T-cell (primary cell): ENCODE data around the gene ZNF578. TPM values are rescaled to one million over a fixed set of nuclear protein-coding genes. Genes with fewer than 3 reads are reported as not detected.
"Not testable (repeated sequence)": the region's sequence is repeated elsewhere in the genome, so short reads cannot be mapped to it uniquely, and the experiment has no call there.

Experiments used
- ATAC-seq, 4 experiments: fragments of 200-7000 bp in 3 of 4; fragments of 150-1000 bp in 1 of 4; cut with Tn5 transposase; replicated peaks in 1 of 4; 1 replicate in 3 of 4; 2 replicates in 1 of 4; pipeline ENCODE4 v1.10.0; 2021; ENCODE audit warnings: moderate library complexity in 3 of 4, mild to moderate bottlenecking in 2 of 4, moderate number of reproducible peaks in 1 of 4
- CTCF ChIA-PET, 2 donors: fragments of 300-600 bp; sonication (Branson Sonifier 250); formaldehyde crosslinking; loops; one replicate each; lab custom pipeline; 2022; ENCODE audit warnings: antibody characterized with exemption in 2 of 2; lab: Charles Lee
- POLR2A ChIA-PET, 2 donors: fragments of 300-600 bp; sonication (Branson Sonifier 250); formaldehyde crosslinking; loops; one replicate each; lab custom pipeline; 2022; ENCODE audit warnings: antibody characterized with exemption in 2 of 2; lab: Charles Lee
- DNase-seq, 35 experiments: peaks; one replicate each; pipeline versions ENCODE4 v3.0.0 to v3.0.0-alpha.2; 2013 to 2023
- H3K27ac ChIP-seq: one replicate; pipeline ENCODE4 v1.5.1; 2013; ENCODE audit warnings: low read length
- H3K27me3 ChIP-seq, 2 experiments: replicated peaks in 1 of 2; 1 replicate in 1 of 2; 2 replicates in 1 of 2; pipeline versions ENCODE4 v1.6.1 to v1.7.0; 2013; ENCODE audit warnings: low read length in 1 of 2, mixed read lengths in 1 of 2; ENCODE audit not compliant: control insufficient read depth in 2 of 2, insufficient read depth in 2 of 2; ENCODE audit errors: extremely low read depth in 1 of 2
- H3K36me3 ChIP-seq, 2 donors: 1 replicate in 1 of 2; 2 replicates in 1 of 2; pipeline versions ENCODE4 v1.6.1 to v1.7.0; 2013; ENCODE audit warnings: low read length in 1 of 2; ENCODE audit not compliant: control insufficient read depth in 2 of 2, insufficient read depth in 1 of 2; ENCODE audit errors: extremely low read depth in 1 of 2
- H3K4me1 ChIP-seq, 2 experiments: 1 replicate in 1 of 2; 2 replicates in 1 of 2; pipeline versions ENCODE4 v1.6.1 to v1.7.0; 2013; ENCODE audit warnings: low read length in 2 of 2, mixed read lengths in 1 of 2; ENCODE audit not compliant: insufficient read depth in 2 of 2, control insufficient read depth in 1 of 2; ENCODE audit errors: extremely low read depth in 1 of 2
- H3K4me3 ChIP-seq, 2 donors: 1 replicate in 1 of 2; 2 replicates in 1 of 2; pipeline versions ENCODE4 v1.5.1 to v1.7.0; 2013; ENCODE audit warnings: mild to moderate bottlenecking in 2 of 2, low read length in 1 of 2, moderate library complexity in 1 of 2; ENCODE audit not compliant: control insufficient read depth in 1 of 2; ENCODE audit errors: extremely low read depth in 1 of 2
- H3K9me3 ChIP-seq: 2 replicates; pipeline ENCODE4 v1.7.0; 2013
- H3K27ac Mint-ChIP-seq, 2 donors: one replicate each; pipeline ENCODE4 v1.8.0; 2020 to 2021; ENCODE audit warnings: mild to moderate bottlenecking in 2 of 2, mixed read lengths in 2 of 2
- H3K27me3 Mint-ChIP-seq, 2 donors: one replicate each; pipeline ENCODE4 v1.8.0; 2021 to 2022; ENCODE audit warnings: mixed read lengths in 2 of 2
- H3K36me3 Mint-ChIP-seq: one replicate; pipeline ENCODE4 v1.8.0; 2021; ENCODE audit warnings: mixed read lengths
- H3K4me1 Mint-ChIP-seq, 3 donors: one replicate each; pipeline ENCODE4 v1.8.0; 2020 to 2022; ENCODE audit warnings: mixed read lengths in 3 of 3, mild to moderate bottlenecking in 1 of 3
- H3K4me3 Mint-ChIP-seq, 3 donors: one replicate each; pipeline ENCODE4 v1.8.0; 2020 to 2022; ENCODE audit warnings: mild to moderate bottlenecking in 3 of 3, mixed read lengths in 3 of 3, moderate library complexity in 3 of 3
- H3K9me3 Mint-ChIP-seq, 3 donors: one replicate each; pipeline ENCODE4 v1.8.0; 2020 to 2022; ENCODE audit warnings: mixed read lengths in 3 of 3
- WGBS: methylation state at CpG from one replicate; pipeline ENCODE4 v1.1.5; 2013; ENCODE audit warnings: missing lambda C conversion rate; ENCODE audit not compliant: insufficient coverage; 5-methylcytosine and 5-hydroxymethylcytosine counted together
- total RNA-seq, 35 experiments: library from RNA in 6 of 35; stranded (reverse) in 6 of 35; fragments of 120-200 nt in 1 of 35; gene quantifications; one replicate each; pipeline versions ENCODE4 v1.2.1 to v1.2.4 and lab custom pipeline; 2013 to 2026

ZNF578 gene
- total RNA-seq, 5 donors from 2014 or later (not counting 1 experiment from before 2014, with no cell fraction given) = 0.91 to 3.9 (median 3.2) TPM

DNA sequence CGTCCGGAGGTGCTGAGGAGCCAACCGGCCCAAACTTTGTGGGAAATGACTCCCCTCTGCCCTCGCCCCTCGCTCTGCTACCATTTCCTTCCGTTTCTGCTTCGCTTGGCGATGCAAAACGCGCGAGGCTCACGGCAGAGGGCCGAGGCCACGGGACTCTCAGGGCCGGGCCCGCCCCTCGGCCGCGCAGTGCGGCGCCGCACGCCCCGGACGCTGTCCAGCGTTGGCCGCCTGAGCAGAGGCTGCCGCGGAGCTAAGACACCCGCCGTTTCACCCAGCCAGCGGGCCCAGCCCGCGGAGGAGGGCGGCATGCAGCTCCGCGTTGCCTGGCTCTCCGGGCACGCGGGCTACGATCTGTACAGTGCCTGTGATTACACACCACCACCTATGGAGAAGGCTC lies 2.1 kb upstream of the ZNF578 start:
- POLR2A ChIA-PET = no interaction called here

DNA sequence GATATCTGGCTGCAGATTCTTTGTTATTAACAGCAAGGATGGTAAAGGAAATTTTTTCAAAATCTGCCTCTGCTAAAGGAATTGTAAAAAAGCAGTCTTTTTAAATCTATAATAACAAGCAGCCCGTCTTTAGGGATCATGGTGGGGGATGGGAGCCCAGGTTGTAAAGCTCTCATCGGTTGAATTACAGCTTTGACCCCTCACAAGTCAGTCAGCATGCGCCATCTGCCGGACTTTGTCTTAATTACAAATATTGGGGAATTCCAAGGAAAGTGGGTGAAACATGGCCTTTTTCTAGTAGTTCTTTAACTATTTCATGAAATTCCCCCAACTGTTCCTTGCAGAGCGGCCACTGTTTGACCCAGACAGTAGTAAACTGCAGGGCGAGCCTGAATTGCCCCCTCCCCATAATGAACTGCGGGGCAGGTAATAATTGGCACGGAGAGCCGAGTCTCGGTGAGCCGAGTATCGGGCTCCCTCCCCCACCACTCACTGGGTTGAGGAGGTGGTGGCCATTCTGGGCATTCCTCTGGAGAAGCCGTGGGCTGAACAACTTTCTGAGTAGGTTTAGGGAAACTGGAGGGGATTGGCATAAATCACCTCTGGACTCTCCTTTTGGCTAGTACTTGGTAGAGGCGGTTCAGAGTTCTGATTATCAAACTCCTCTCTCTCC lies 11.6 kb downstream of the ZNF578 start:
- Histone ChIP-seq H3K27me3 (no peaks in the 10 kb centered on the region), H3K4me1 (no peaks in the 10 kb centered on the region), H3K4me3 (no peak overlapping the region), H3K9me3 (peaks cover 17% of the 10 kb centered on the region), H3K36me3 (no peaks in the 10 kb centered on the region), H3K27ac (no peak overlapping the region)
- WGBS = no CpG with 5 or more reads among the region's 14 CpGs
- Mint-ChIP-seq H3K4me1 (no peaks in the 10 kb centered on the region), H3K36me3 (peaks cover 52% of the 10 kb centered on the region), H3K4me3 (no peak overlapping the region), H3K27me3 (no peaks in the 10 kb centered on the region), H3K9me3 (peaks cover 18 to 70% (median 59%) of the 10 kb centered on the region in 3 donors), H3K27ac (no peak overlapping the region)
- CTCF ChIA-PET = no interaction called here
- POLR2A ChIA-PET = no interaction called here
- ATAC-seq (no peak), DNase-seq (no peak)

More for the DNA sequence above, 2.1 kb upstream of the ZNF578 start:
- 50% methylated on average over 41 of the region's 41 CpGs for WGBS
- H3K36me3 Mint-ChIP-seq = peaks cover 43% of the 10 kb centered on the region
- CTCF ChIA-PET = no interaction called here
- peaks cover 6% of the 10 kb centered on the region for H3K9me3 ChIP-seq
- no peak for ATAC-seq
- peaks cover 40 to 64% (median 57%) of the 10 kb centered on the region in 3 donors for H3K9me3 Mint-ChIP-seq
- no peak overlapping the region for H3K4me3 Mint-ChIP-seq
- no peak overlapping the region for H3K27ac Mint-ChIP-seq
- H3K4me1 Mint-ChIP-seq = peaks cover 17 to 24% (median 21%) of the 10 kb centered on the region in 3 donors
- H3K4me1 ChIP-seq = peaks cover 4 to 13% of the 10 kb centered on the region in 2 experiments
- no peak overlapping the region for H3K4me3 ChIP-seq
- no peaks in the 10 kb centered on the region for H3K36me3 ChIP-seq
- DNase-seq = no peak
- peaks cover 0 to 2% of the 10 kb centered on the region in 2 donors for H3K27me3 Mint-ChIP-seq
- H3K27me3 ChIP-seq = peaks cover 0 to 3% of the 10 kb centered on the region in 2 experiments
- no peak overlapping the region for H3K27ac ChIP-seq

DNA sequence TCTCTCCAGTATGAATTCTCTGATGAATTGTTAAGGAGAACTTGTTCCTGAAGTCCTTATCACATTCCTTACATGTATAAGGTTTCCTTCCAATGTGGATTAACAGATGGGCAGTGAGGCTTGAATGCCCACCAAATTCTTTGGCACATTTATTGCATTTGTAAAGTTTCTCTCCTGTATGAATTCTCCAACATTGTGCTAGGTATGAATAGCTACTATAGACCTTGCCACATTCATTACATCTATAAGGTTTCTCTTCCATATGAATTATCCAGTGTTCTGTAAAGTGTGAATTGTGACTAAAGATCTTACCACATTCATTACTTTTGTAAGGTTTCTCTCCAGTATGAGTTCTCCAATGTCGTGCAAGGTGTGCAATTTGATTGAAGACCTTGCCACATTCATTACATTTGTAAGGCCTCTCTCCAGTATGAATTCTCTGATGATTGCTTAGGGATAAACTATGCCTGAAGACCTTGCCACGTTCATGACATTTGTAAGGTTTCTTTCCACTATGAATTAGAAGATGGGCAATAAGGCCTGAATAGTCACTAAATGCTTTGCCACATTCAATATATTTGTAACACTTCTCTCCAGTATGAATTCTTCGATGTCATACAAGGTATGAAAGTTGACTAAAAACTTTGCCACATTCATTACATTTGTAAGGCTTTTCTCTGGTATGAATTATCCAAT lies 20.4 kb downstream of the ZNF578 start:
- no CpG with 5 or more reads among the region's 3 CpGs for WGBS
- Mint-ChIP-seq H3K36me3 (peaks cover 54% of the 10 kb centered on the region), H3K27ac (no peak overlapping the region), H3K9me3 (peaks cover 20 to 78% (median 68%) of the 10 kb centered on the region in 3 donors), H3K27me3 (no peaks in the 10 kb centered on the region), H3K4me3 (no peak overlapping the region), H3K4me1 (no peaks in the 10 kb centered on the region)
- Histone ChIP-seq H3K4me1 (no peaks in the 10 kb centered on the region), H3K4me3 (no peak overlapping the region), H3K9me3 (peaks cover 44% of the 10 kb centered on the region), H3K27ac (no peak overlapping the region), H3K27me3 (no peaks in the 10 kb centered on the region), H3K36me3 (no peaks in the 10 kb centered on the region)
- ATAC-seq (no peak), DNase-seq (no peak)
- POLR2A ChIA-PET = no interaction called here
- CTCF ChIA-PET = no interaction called here

DNA sequence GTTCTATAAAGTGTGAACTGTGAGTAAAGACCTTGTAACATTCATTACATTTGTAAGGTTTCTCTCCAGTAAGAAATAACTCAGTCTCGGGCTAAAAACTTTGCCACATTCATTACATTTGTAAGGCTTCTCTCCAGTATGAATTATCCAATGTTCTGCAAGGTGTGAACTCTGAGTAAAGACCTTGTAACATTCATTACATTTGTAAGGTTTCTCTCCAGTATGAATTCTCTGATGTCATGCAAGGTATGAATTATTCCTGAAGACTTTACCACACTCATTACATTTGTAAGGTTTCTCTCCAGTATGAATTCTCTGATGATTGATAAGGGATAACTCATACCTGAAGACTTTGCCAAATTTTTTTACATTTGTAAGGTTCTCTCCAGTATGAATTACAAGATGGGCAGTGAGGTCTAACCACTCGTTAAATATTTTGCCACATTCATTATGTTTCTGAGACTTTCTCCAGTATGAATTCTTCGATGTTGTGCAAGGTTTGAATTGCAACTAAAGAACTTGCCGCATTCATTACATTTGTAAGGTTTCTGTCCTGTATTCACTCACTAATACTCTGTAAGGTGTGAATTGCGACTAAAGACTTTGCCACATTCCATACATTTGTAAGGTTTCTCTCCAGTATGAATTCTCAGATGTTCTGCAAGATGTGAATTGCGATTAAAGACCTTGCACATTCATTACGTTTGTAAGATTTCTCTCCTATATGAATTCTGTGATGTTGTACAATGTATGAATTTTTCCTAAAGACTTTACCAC lies 21.2 kb downstream of the ZNF578 start:
- ChIA-PET POLR2A (no interaction called here), CTCF (no interaction called here)
- Mint-ChIP-seq H3K9me3 (peaks cover 20 to 74% (median 65%) of the 10 kb centered on the region in 3 donors), H3K4me3 (no peak overlapping the region), H3K27me3 (no peaks in the 10 kb centered on the region), H3K27ac (no peak overlapping the region), H3K36me3 (peaks cover 54% of the 10 kb centered on the region), H3K4me1 (no peaks in the 10 kb centered on the region)
- Histone ChIP-seq H3K9me3 (peaks cover 41% of the 10 kb centered on the region), H3K4me1 (no peaks in the 10 kb centered on the region), H3K36me3 (no peaks in the 10 kb centered on the region), H3K27ac (no peak overlapping the region), H3K4me3 (no peak overlapping the region), H3K27me3 (no peaks in the 10 kb centered on the region)
- WGBS = no CpG with 5 or more reads among the region's 7 CpGs
- DNase-seq (no peak), ATAC-seq (no peak)

DNA sequence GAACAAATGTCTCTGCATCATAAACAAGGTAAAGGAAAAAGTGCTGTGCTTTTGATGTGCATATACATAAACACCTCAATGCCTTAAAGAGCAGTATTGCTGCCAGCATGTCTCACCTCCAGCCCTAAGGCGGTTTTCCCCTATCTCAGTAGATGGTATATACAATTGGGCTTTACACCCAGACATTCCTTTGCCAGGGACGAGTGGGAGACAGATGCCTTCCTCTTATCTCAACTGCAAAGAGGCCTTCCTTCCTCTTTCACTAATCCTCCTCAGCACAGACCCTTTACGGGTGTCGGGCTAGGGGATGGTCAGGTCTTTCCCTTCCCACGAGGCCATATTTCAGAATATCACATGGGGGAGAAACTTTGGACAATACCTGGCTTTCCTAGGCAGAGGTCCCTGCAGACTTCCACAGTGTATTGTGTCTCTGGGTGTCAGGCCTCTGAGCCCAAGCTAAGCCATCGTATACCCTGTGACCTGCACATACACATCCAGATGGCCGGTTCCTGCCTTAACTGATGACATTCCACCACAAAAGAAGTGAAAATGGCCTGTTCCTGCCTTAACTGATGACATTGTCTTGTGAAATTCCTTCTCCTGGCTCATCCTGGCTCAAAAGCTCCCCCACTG lies 30.9 kb downstream of the ZNF578 start:
- peaks cover 21 to 46% (median 36%) of the 10 kb centered on the region in 3 donors for H3K9me3 Mint-ChIP-seq

GRCh38 chr19:52485064-52485463 lies 31.7 kb downstream of the ZNF578 start:
- H3K9me3 Mint-ChIP-seq = peaks cover 21 to 48% (median 37%) of the 10 kb centered on the region in 3 donors
- peaks cover 24% of the 10 kb centered on the region for H3K36me3 Mint-ChIP-seq
- H3K27ac ChIP-seq, H3K9me3 ChIP-seq, DNase-seq, H3K27ac Mint-ChIP-seq, POLR2A ChIA-PET, H3K4me1 ChIP-seq, H3K36me3 ChIP-seq, H3K4me3 Mint-ChIP-seq, H3K27me3 ChIP-seq, H3K4me1 Mint-ChIP-seq, H3K27me3 Mint-ChIP-seq, ATAC-seq, CTCF ChIA-PET, H3K4me3 ChIP-seq: not testable (repeated sequence)
- 71% methylated on average over 4 of the region's 7 CpGs for WGBS

More for the DNA sequence above, 30.9 kb downstream of the ZNF578 start:
- H3K4me1 Mint-ChIP-seq, H3K4me3 ChIP-seq, H3K36me3 ChIP-seq, H3K4me3 Mint-ChIP-seq, H3K27ac ChIP-seq, POLR2A ChIA-PET, H3K4me1 ChIP-seq, H3K27me3 ChIP-seq, H3K9me3 ChIP-seq, H3K27ac Mint-ChIP-seq, ATAC-seq, CTCF ChIA-PET, DNase-seq, H3K27me3 Mint-ChIP-seq: not testable (repeated sequence)
- WGBS = no CpG with 5 or more reads among the region's 7 CpGs
- peaks cover 25% of the 10 kb centered on the region for H3K36me3 Mint-ChIP-seq
